HepG2 (cell line): ENCODE measurements around the gene PIP4K2B. TPM values are rescaled to one million over a fixed set of nuclear protein-coding genes. Genes with fewer than 3 reads are reported as not detected.

Experiments used
- CENPT ChIP-seq: sonication (generic); formaldehyde crosslinking; IDR thresholded peaks from 2 replicates; pipeline ENCODE4 v1.8.0; 2022; ENCODE audit warnings: low read depth, mild to moderate bottlenecking, moderate library complexity, missing genetic modification reagents
- DNMT1 ChIP-seq: sonication (generic); formaldehyde crosslinking; IDR thresholded peaks from 2 replicates; pipeline ENCODE4 v1.5.1; 2020; ENCODE audit warnings: mild to moderate bottlenecking, missing genetic modification reagents
- E2F5 ChIP-seq: sonication (generic); formaldehyde crosslinking; conservative IDR thresholded peaks from 2 replicates; pipeline ENCODE4 v1.4.0; 2020; ENCODE audit warnings: missing genetic modification reagents
- EEA1 ChIP-seq: sonication (generic); formaldehyde crosslinking; IDR thresholded peaks from 2 replicates; pipeline ENCODE4 v1.5.1; 2020; ENCODE audit warnings: mild to moderate bottlenecking, missing genetic modification reagents, borderline replicate concordance
- HIVEP1 ChIP-seq: sonication (generic); formaldehyde crosslinking; IDR thresholded peaks from 2 replicates; pipeline ENCODE4 v1.4.0; 2020; ENCODE audit warnings: mild to moderate bottlenecking, missing genetic modification reagents
- LCORL ChIP-seq, 2 experiments: fragments of 450-650 bp in 1 of 2; sonication (generic) in 1 of 2; formaldehyde crosslinking in 1 of 2; IDR thresholded peaks; 2 replicates each; pipeline versions ENCODE4 v1.5.0 to v1.6.1; 2017 to 2020; ENCODE audit warnings: antibody characterized with exemption in 1 of 2, missing genetic modification reagents in 1 of 2
- RBM22 ChIP-seq: fragments of 200-400 bp; formaldehyde crosslinking; optimal IDR thresholded peaks from 2 replicates; pipeline ENCODE3; 2017; ENCODE audit warnings: mild to moderate bottlenecking, low read length, moderate library complexity
- SNAI1 ChIP-seq: sonication (generic); formaldehyde crosslinking; IDR thresholded peaks from 2 replicates; pipeline ENCODE4 v1.5.0; 2020; ENCODE audit warnings: mild to moderate bottlenecking, missing genetic modification reagents, borderline replicate concordance
- SNAPC4 ChIP-seq: sonication (generic); formaldehyde crosslinking; IDR thresholded peaks from 2 replicates; pipeline ENCODE4 v1.4.0; 2020; ENCODE audit warnings: mild to moderate bottlenecking, missing genetic modification reagents
- SOX6 ChIP-seq, 2 experiments: fragments of 450-650 bp in 1 of 2; sonication (generic) in 1 of 2; formaldehyde crosslinking in 1 of 2; IDR thresholded peaks; 2 replicates each; pipeline versions ENCODE4 v1.4.0 to v1.6.1; 2017 to 2020; ENCODE audit warnings: antibody characterized with exemption in 1 of 2, mild to moderate bottlenecking in 1 of 2, missing genetic modification reagents in 1 of 2
- TOE1 ChIP-seq: sonication (generic); formaldehyde crosslinking; IDR thresholded peaks from 2 replicates; pipeline ENCODE4 v1.4.0; 2020; ENCODE audit warnings: mild to moderate bottlenecking, missing genetic modification reagents
- ZNF414 ChIP-seq: sonication (generic); formaldehyde crosslinking; IDR thresholded peaks from 2 replicates; pipeline ENCODE4 v1.5.0; 2020; ENCODE audit warnings: missing genetic modification reagents
- ZNF639 ChIP-seq: conservative IDR thresholded peaks from 2 replicates; pipeline ENCODE4 v1.6.1; 2018; ENCODE audit warnings: missing genetic modification reagents
- ZNF710 ChIP-seq: sonication (generic); formaldehyde crosslinking; IDR thresholded peaks from 2 replicates; pipeline ENCODE4 v1.5.0; 2020; ENCODE audit warnings: mild to moderate bottlenecking, missing genetic modification reagents, borderline replicate concordance
- polyA plus RNA-seq, 8 experiments: library from polyadenylated mRNA; depleted of rRNA in 3 of 8; stranded (reverse) in 7 of 8; unstranded in 1 of 8; fragments of >200 nt; fragmentation: Illumina TruSeq in 4 of 8; extraction: Trizol in 4 of 8; gene quantifications; 2 replicates each; pipeline versions ENCODE4 v1.2.1 to v1.2.3, GENCODE V29; 2011 to 2016; ENCODE audit warnings: low read depth in 4 of 8, missing spikeins in 1 of 8, mixed read lengths in 1 of 8; ENCODE audit not compliant: insufficient read depth in 1 of 8
- total RNA-seq, 5 experiments: library from RNA; depleted of rRNA; stranded (reverse); fragments of >200 nt; fragmentation: Illumina TruSeq; extraction: Trizol; gene quantifications; 2 replicates each; pipeline ENCODE4 v1.2.3, GENCODE V29; 2016; ENCODE audit warnings: low read depth in 1 of 5

The PIP4K2B gene
- total and polyA plus RNA-seq, 2 of the 13 experiments (the other 11 are each of a cell fraction or from before 2014, with no cell fraction given) = 20.4 to 54.0 TPM

- TF ChIP-seq ZNF710 (CRISPR knock-in tag) (peak; percentile 56; the same call in 1 of the 2 replicates), EEA1 (CRISPR knock-in tag) (peak; percentile 37; the same call in 1 of the 2 replicates), SNAPC4 (CRISPR knock-in tag) (0 out of 2 replicates have a peak, but pooled peaks have one; percentile 14), E2F5 (CRISPR knock-in tag) (0 out of 2 replicates have a peak, but pooled peaks have one; percentile 6), SOX6 (IDR thresholded peaks at IDR 0.05) (no peak), SOX6 (CRISPR knock-in tag; IDR thresholded peaks at IDR 0.05) (0 out of 2 replicates have a peak, but pooled peaks have one; percentile 25), LCORL (IDR thresholded peaks at IDR 0.05) (no peak), LCORL (CRISPR knock-in tag; IDR thresholded peaks at IDR 0.05) (0 out of 2 replicates have a peak, but pooled peaks have one; percentile 34), SNAI1 (peak; percentile 47; the same call in 1 of the 2 replicates), DNMT1 (CRISPR knock-in tag) (0 out of 2 replicates have a peak, but pooled peaks have one; percentile 41), ZNF639 (no peak), TOE1 (CRISPR knock-in tag) (no peak), HIVEP1 (0 out of 2 replicates have a peak, but pooled peaks have one; percentile 60), CENPT (CRISPR knock-in tag) (peak; percentile 2; the same call in 1 of the 2 replicates), RBM22 (peak; percentile 4), ZNF414 (CRISPR knock-in tag) (peak; percentile 79; the same call in 1 of the 2 replicates)
These were observed 69.9 kb downstream of the PIP4K2B start (continued) for GRCh38 chr17:38729368-38729885.
